GM23338 (cell line): ENCODE data around the gene ANP32A. TPM values are rescaled to one million over a fixed set of nuclear protein-coding genes. Genes with fewer than 3 reads are reported as not detected.

ENCODE experiments used
- ATAC-seq: fragments of 200-7000 bp; cut with Tn5 transposase; 3 replicates; pipeline ENCODE4 v1.9.1; 2020
- DNase-seq: peaks from one replicate; pipeline ENCODE4 v3.0.0-alpha.2; 2015; ENCODE audit warnings: low spot score
- H2AFZ ChIP-seq: fragments of 200-600 bp; sonication (generic); 2 replicates; pipeline ENCODE4 v1.8.0; 2016; ENCODE audit warnings: antibody characterized with exemption, mild to moderate bottlenecking, moderate library complexity
- H3F3A ChIP-seq: fragments of 200-600 bp; sonication (generic); replicated peaks from 2 replicates; pipeline ENCODE4 v1.8.0; 2017; ENCODE audit warnings: antibody characterized with exemption, mixed run types, low read depth
- H3K27ac ChIP-seq: fragments of 200-600 bp; sonication (generic); 2 replicates; pipeline ENCODE4 v1.6.1; 2016; ENCODE audit warnings: low read depth
- H3K27me3 ChIP-seq: fragments of 200-600 bp; sonication (generic); 2 replicates; pipeline ENCODE4 v1.8.0; 2016; ENCODE audit warnings: mild to moderate bottlenecking, mixed run types, moderate library complexity; ENCODE audit not compliant: insufficient read depth
- H3K36me3 ChIP-seq: fragments of 200-600 bp; sonication (generic); 2 replicates; pipeline ENCODE4 v1.8.0; 2016; ENCODE audit warnings: mild to moderate bottlenecking; ENCODE audit not compliant: insufficient read depth
- H3K4me1 ChIP-seq: fragments of 200-600 bp; sonication (generic); 2 replicates; pipeline ENCODE4 v1.8.0; 2016; ENCODE audit warnings: mild to moderate bottlenecking, moderate library complexity; ENCODE audit not compliant: insufficient read depth
- H3K4me2 ChIP-seq: fragments of 200-600 bp; sonication (generic); 2 replicates; pipeline ENCODE4 v1.7.1; 2017; ENCODE audit warnings: mixed run types
- H3K4me3 ChIP-seq: fragments of 200-600 bp; sonication (generic); 2 replicates; pipeline ENCODE4 v1.6.1; 2016; ENCODE audit warnings: mixed run types
- H3K79me2 ChIP-seq: fragments of 200-600 bp; sonication (generic); replicated peaks from 2 replicates; pipeline ENCODE4 v1.8.0; 2017; ENCODE audit warnings: mild to moderate bottlenecking; ENCODE audit not compliant: insufficient read depth
- H3K9me2 ChIP-seq: fragments of 200-600 bp; sonication (generic); 2 replicates; pipeline ENCODE4 v1.8.0; 2017; ENCODE audit not compliant: insufficient read depth
- H4K20me1 ChIP-seq: fragments of 200-600 bp; sonication (generic); replicated peaks from 2 replicates; pipeline ENCODE4 v1.8.0; 2017; ENCODE audit warnings: mild to moderate bottlenecking; ENCODE audit not compliant: insufficient read depth
- H3K27ac Mint-ChIP-seq: 2 replicates; pipeline ENCODE4 v1.8.0; 2020; ENCODE audit warnings: inconsistent platforms, mild to moderate bottlenecking, moderate library complexity, mixed read lengths
- H3K27me3 Mint-ChIP-seq: 3 replicates; pipeline ENCODE4 v1.8.0; 2022; ENCODE audit warnings: low read depth, mild to moderate bottlenecking, moderate library complexity, mixed read lengths, inconsistent platforms; ENCODE audit not compliant: insufficient read depth, poor library complexity
- H3K36me3 Mint-ChIP-seq: 3 replicates; pipeline ENCODE4 v1.8.0; 2021; ENCODE audit warnings: low read depth, mild to moderate bottlenecking, inconsistent platforms, moderate library complexity, mixed read lengths
- H3K4me1 Mint-ChIP-seq: 3 replicates; pipeline ENCODE4 v1.8.0; 2020; ENCODE audit warnings: mild to moderate bottlenecking, inconsistent platforms, mixed read lengths
- H3K4me3 Mint-ChIP-seq: 3 replicates; pipeline ENCODE4 v1.8.0; 2021; ENCODE audit warnings: moderate library complexity, mild to moderate bottlenecking, inconsistent platforms, mixed read lengths
- H3K9me3 Mint-ChIP-seq: 3 replicates; pipeline ENCODE4 v1.8.0; 2020; ENCODE audit warnings: moderate library complexity, mild to moderate bottlenecking, inconsistent platforms, mixed read lengths
- CREB1 ChIP-seq: fragments of 250-450 bp; sonication (Bioruptor Pico); IDR thresholded peaks from 2 replicates; pipeline ENCODE4 v1.5.0; 2020; ENCODE audit warnings: low read depth, mild to moderate bottlenecking, moderate library complexity
- CTCF ChIP-seq, 2 experiments: fragments of 200-600 bp in 1 of 2; sonication (generic) in 1 of 2; conservative IDR thresholded peaks; 2 replicates each; pipeline versions ENCODE4 v1.5.1 to v1.6.1; 2016 to 2017; ENCODE audit warnings: antibody characterized with exemption in 2 of 2, low read depth in 2 of 2, mild to moderate bottlenecking in 2 of 2, moderate library complexity in 1 of 2
- ETS1 ChIP-seq: IDR thresholded peaks from 2 replicates; pipeline ENCODE4 v1.6.1; 2016; ENCODE audit warnings: antibody characterized with exemption
- EZH2 ChIP-seq: fragments of 200-600 bp; sonication (generic); IDR thresholded peaks from one replicate; pipeline ENCODE4 v1.8.0; 2017; ENCODE audit warnings: antibody characterized with exemption, mild to moderate bottlenecking, low read depth; ENCODE audit not compliant: unreplicated experiment
- EZH2phosphoT487 ChIP-seq: fragments of 200-600 bp; sonication (generic); IDR thresholded peaks from one replicate; pipeline ENCODE4 v1.8.1; 2018; ENCODE audit warnings: antibody characterized with exemption; ENCODE audit not compliant: unreplicated experiment
- JUNB ChIP-seq: IDR thresholded peaks from one replicate; pipeline ENCODE4 v1.6.1; 2016; ENCODE audit warnings: antibody characterized with exemption; ENCODE audit not compliant: unreplicated experiment
- NANOG ChIP-seq: IDR thresholded peaks from 2 replicates; pipeline ENCODE4 v1.6.1; 2016; ENCODE audit warnings: antibody characterized with exemption, borderline replicate concordance
- POLR2AphosphoS5 ChIP-seq: IDR thresholded peaks from 2 replicates; pipeline ENCODE4 v1.6.1; 2016; ENCODE audit warnings: antibody characterized with exemption, low read depth
- REST ChIP-seq: IDR thresholded peaks from one replicate; pipeline ENCODE4 v1.6.1; 2018; ENCODE audit warnings: antibody characterized with exemption; ENCODE audit not compliant: unreplicated experiment
- STAT1 ChIP-seq: IDR thresholded peaks from one replicate; pipeline ENCODE4 v1.6.1; 2016; ENCODE audit warnings: antibody characterized with exemption; ENCODE audit not compliant: unreplicated experiment
- ZNF114 ChIP-seq: fragments of 250-450 bp; sonication (Bioruptor Pico); IDR thresholded peaks from 2 replicates; pipeline ENCODE4 v1.5.0; 2020; ENCODE audit warnings: mild to moderate bottlenecking, moderate library complexity
- ZNF331 ChIP-seq: fragments of 250-450 bp; sonication (Bioruptor Pico); IDR thresholded peaks from 2 replicates; pipeline ENCODE4 v1.5.0; 2020; ENCODE audit warnings: low read depth, mild to moderate bottlenecking, moderate library complexity
- ZNF462 ChIP-seq: fragments of 250-450 bp; sonication (Bioruptor Pico); IDR thresholded peaks from 2 replicates; pipeline ENCODE4 v1.5.0; 2020; ENCODE audit warnings: mild to moderate bottlenecking, moderate library complexity
- polyA plus RNA-seq: library from polyadenylated mRNA; unstranded; fragments of >200 nt; fragmentation: Nextera tagmentation; extraction: Ambion mirVana; gene quantifications from 2 replicates; pipeline ENCODE4 v1.2.1, GENCODE V29; 2016
- total RNA-seq: library from RNA; depleted of rRNA; stranded (reverse); fragments of >200 nt; shearing (Covaris generic); gene quantifications from 2 replicates; pipeline ENCODE4 v1.2.3, GENCODE V29; 2014

ANP32A gene
- total and polyA plus RNA-seq, 2 experiments from 2014 or later, result 204 to 304 TPM

- H3K9me2 ChIP-seq, result no peaks in the 10 kb centered on the region
- peak overlapping the region; percentile 35; the same call in 1 of the 2 replicates for H3K27ac Mint-ChIP-seq
- peaks cover 10% of the 10 kb centered on the region; the same call in 2 of the 3 replicates for H3K36me3 Mint-ChIP-seq
- no peaks in the 10 kb centered on the region for H3F3A ChIP-seq
- H3K27ac ChIP-seq, result no peak overlapping the region
- H3K4me3 Mint-ChIP-seq, result no peak overlapping the region
- H3K27me3 Mint-ChIP-seq, result peaks cover 15% of the 10 kb centered on the region
- ATAC-seq, result no peak
- DNase-seq, result no peak
- peaks cover 100% of the 10 kb centered on the region for H3K79me2 ChIP-seq
- H3K36me3 ChIP-seq, result no peaks in the 10 kb centered on the region
- no peaks in the 10 kb centered on the region for H3K9me3 Mint-ChIP-seq
- H4K20me1 ChIP-seq, result peaks cover 90% of the 10 kb centered on the region
- peaks cover 44% of the 10 kb centered on the region for H3K4me1 Mint-ChIP-seq
- H3K27me3 ChIP-seq, result no peaks in the 10 kb centered on the region
- H2AFZ ChIP-seq, result no peak overlapping the region
- no peak overlapping the region for H3K4me3 ChIP-seq
- TF ChIP-seq NANOG (no peak), CREB1 (CRISPR knock-in tag) (no peak), CTCF (conservative IDR thresholded peaks at IDR 0.05; ENCODE audit: low read depth in 2 of 2) (no peak), STAT1 (no peak), ZNF114 (CRISPR knock-in tag) (no peak), ZNF462 (CRISPR knock-in tag) (no peak), JUNB (no peak), ETS1 (no peak), REST (no peak), EZH2phosphoT487 (no peak), EZH2 (no peak), POLR2AphosphoS5 (no peak), ZNF331 (CRISPR knock-in tag) (no peak)
- H3K4me2 ChIP-seq, result no peak overlapping the region
- H3K4me1 ChIP-seq, result peaks cover 23% of the 10 kb centered on the region
Observed at GRCh38 chr15:68801572-68802148, 19.0 kb downstream of the ANP32A start.
